Measurements from ENCODE around the gene FADD.

Gene FADD

GRCh38 chr11:70241709-70242108 lies 38.6 kb downstream of the FADD start:
- no peak for DNase-seq

DNA sequence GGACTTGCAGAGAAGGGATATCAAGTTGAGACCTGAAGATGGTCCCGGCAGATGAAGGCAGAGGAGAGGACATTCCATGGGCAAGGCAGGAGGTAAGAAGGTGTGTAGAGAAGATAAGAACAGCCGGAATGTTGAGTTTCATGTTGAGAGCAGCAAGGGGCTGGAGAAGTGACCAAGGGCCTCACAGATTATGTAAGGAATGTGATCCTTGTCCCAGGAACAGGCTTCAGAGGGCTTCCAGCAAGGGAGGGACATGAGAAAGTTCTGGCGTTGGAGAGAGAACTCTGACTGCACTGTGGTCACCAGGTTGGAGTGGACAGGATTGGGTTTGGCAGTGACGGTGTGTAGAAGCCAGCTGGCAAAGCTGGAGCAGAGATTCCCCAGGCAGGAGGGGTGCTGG lies 39.8 kb downstream of the FADD start:
- no peak for DNase-seq

- DNase-seq: no peak
These were observed 41.0 kb downstream of the FADD start for GRCh38 chr11:70243912-70244652.

- DNase-seq: no peak
These were observed 41.6 kb downstream of the FADD start for GRCh38 chr11:70244698-70245097.

DNA sequence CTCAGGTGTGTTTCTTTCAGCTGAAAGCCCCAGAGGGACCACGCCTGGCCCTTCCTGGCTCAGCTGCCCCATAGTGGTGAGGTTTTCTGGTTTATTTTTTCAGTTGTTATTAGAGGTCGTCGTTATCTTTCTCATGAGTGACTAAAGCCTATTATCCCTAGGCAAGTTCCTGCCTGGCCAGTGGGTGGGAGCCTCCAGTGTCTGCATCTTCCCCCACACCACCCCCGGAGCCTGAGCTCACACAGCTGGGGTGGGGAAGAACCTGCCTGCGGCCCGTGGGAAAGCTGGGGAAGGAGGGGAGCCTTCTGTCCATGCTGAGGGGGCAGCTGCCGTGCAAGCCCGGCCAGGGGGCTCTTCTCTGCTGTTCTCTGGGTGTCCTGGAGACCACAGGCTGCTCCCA lies 43.1 kb downstream of the FADD start:
- DNase-seq: no peak

GRCh38 chr11:70247042-70247709 lies 44.1 kb downstream of the FADD start:
- DNase-seq: no peak

GRCh38 chr11:70247710-70248072 lies 44.6 kb downstream of the FADD start:
- DNase-seq: no peak

DNA sequence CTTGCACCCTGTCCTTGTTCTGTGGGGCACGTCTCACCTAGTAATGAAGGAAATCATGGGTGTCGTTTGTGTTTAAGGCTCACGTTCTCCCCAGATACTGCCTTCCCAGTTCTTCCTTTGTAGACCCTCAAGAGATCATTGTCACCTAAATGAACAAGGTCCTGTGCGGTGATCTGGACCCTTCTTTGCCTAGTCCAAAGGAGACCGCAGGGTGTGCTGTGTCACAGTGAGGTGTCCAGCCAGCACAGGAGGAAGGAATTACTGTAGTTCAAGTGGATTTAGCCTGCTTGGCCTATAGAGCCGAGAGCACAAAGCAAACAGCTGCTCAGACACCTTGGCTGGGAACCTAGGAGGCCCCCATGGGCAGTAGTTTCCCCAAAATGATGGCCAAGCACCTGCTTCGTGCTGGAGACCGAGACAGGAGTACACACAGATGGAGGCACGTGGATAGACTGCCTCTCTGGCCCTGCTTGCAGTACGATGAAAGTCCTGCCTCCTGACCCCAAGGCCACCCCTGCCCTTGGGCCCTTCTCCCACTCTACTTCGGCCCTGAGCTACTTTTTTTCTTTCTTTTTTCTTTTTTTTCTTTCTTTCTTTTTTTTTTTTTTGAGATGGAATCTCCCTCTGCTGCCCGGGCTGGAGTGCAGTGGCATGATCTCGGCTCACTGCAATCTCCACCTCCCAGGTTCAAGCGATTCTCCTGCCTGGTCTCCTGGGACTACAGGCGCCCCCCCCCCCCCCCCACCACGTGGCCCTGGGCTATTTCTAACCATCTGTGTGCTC lies 48.0 kb downstream of the FADD start:
- DNase-seq: no peak

GRCh38 chr11:70251659-70252321 lies 48.7 kb downstream of the FADD start:
- DNase-seq: no peak

DNA sequence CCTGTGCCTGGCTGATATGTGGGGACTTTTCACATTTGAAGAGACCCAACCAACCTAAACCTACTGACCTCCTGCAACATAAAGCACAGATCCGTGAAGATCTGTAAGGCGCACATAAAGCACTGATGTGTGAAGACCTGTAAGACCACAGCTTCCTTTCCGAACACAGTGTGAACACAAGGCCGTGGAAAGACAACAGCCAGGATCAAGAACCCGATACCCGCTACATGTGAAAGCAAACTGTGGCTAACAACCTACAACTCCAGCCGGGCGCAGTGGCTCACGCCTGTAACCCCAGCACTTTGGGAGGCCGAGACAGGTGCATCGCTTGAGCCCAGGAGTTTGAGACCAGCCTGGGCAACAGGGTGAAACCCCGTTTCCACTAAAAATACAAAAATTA lies 49.7 kb downstream of the FADD start:
- DNase-seq: no peak

DNA sequence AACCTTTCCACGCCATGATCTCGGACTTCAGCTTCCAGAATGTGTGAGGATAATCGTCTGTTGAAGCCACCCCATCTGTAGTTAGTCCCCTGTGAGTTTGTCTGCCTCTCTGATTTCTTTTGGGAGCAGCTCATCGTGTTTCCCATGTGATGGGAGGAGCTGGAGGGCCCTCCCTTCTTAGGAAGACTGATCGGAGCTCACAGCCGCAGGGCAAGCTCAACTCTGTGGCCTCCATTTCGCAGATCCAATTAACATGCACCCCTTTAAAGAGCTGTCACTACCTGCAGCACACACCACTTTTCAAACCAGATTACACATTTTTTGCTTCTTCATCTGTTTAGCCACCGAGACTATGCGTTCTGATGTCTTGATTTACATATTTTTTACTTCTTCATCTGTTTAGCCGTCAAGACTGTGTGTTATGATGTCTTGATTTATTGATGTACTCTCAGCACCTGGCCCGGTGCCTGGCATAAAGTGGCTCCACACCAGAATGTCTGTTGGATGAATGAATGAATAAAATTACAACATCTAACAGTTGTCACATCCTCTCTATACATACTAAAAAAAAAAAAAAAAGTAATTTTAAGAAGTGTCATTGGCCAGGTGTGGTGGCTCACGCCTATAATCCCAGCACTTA lies 52.5 kb downstream of the FADD start:
- DNase-seq: peak; percentile 42

Measured in NCI-H1436 treated with DMSO at 0.1 percent for 48 hours (cell line).